HCT116 (cell line): ENCODE data around the gene SHANK3. TPM values are rescaled to one million over a fixed set of nuclear protein-coding genes. Genes with fewer than 3 reads are reported as not detected.
A peak's percentile ranks its signal among the peaks of the same experiment; 100 is the strongest.
"Not testable (repeated sequence)": the region's sequence is repeated elsewhere in the genome, so short reads cannot be mapped to it uniquely, and the experiment has no call there.

Experiments
- ATAC-seq: fragments of 200-7000 bp; cut with Tn5 transposase; 2 replicates; pipeline ENCODE4 v1.9.1; 2020; ENCODE audit warnings: mild to moderate bottlenecking, moderate library complexity
- BruUV-seq: library from RNA; stranded (reverse); fragments of 400-500 nt; replicated peaks from 2 replicates; lab custom pipeline; 2021; lab: Mats Ljungman, UMichigan
- CTCF ChIA-PET: fragments of 300-600 bp; sonication (Branson Sonifier 250); formaldehyde crosslinking; loops from one replicate; lab custom pipeline; 2021; ENCODE audit warnings: antibody characterized with exemption; lab: Charles Lee
- POLR2A ChIA-PET: fragments of 300-600, 350-600 bp; sonication (Branson Sonifier 250); formaldehyde crosslinking; loops from one replicate; lab custom pipeline; 2021; ENCODE audit warnings: antibody characterized with exemption; lab: Charles Lee
- RAD21 ChIA-PET, 2 experiments: fragments of 300-600 bp; sonication (Branson Sonifier 250); formaldehyde crosslinking; loops; one replicate each; lab custom pipeline; 2023; ENCODE audit warnings: low total read pairs in 2 of 2; ENCODE audit not compliant: uncharacterized antibody in 2 of 2, unreplicated experiment in 2 of 2, low non-redundant PET in 1 of 2; lab: Charles Lee
- DNase-seq: peaks from one replicate; pipeline ENCODE4 v3.0.0-alpha.2; 2010; ENCODE audit warnings: low read depth, low spot score
- H2AFZ ChIP-seq: fragments of 200-600 bp; shearing (Covaris generic), sonication (generic); 2 replicates; pipeline ENCODE4 v1.6.1; 2017; ENCODE audit warnings: low read depth, mixed run types, mixed read lengths, antibody characterized with exemption, low read length; ENCODE audit not compliant: poor library complexity, severe bottlenecking
- H3K27ac ChIP-seq: 2 replicates; pipeline ENCODE4 v1.5.1; 2012; ENCODE audit warnings: low read depth, low read length
- H3K27me3 ChIP-seq: fragments of 200-600 bp; sonication (generic); 2 replicates; pipeline ENCODE4 v1.6.1; 2016; ENCODE audit warnings: mixed run types, low read length, mixed read lengths; ENCODE audit not compliant: insufficient read depth
- H3K36me3 ChIP-seq, 2 experiments: fragments of 200-500 bp in 1 of 2; fragments of 200-600 bp in 1 of 2; sonication (Bioruptor generic) in 1 of 2; sonication (generic) in 1 of 2; 2 replicates each; pipeline versions ENCODE4 v1.5.1 to v1.6.1; 2014 to 2016; ENCODE audit warnings: low read length in 2 of 2, inconsistent platforms in 1 of 2, mixed read lengths in 1 of 2, mixed run types in 1 of 2; ENCODE audit not compliant: insufficient read depth in 2 of 2, control insufficient read depth in 1 of 2
- H3K4me1 ChIP-seq, 2 experiments: fragments of 200-600 bp in 1 of 2; sonication (generic) in 1 of 2; 2 replicates each; pipeline versions ENCODE4 v1.5.1 to v1.6.1; 2012 to 2017; ENCODE audit warnings: low read length in 2 of 2, inconsistent platforms in 1 of 2, mild to moderate bottlenecking in 1 of 2, mixed read lengths in 1 of 2, mixed run types in 1 of 2, moderate library complexity in 1 of 2; ENCODE audit not compliant: insufficient read depth in 2 of 2, control insufficient read depth in 1 of 2
- H3K4me2 ChIP-seq: fragments of 200-600 bp; sonication (generic); 2 replicates; pipeline ENCODE4 v1.6.1; 2017; ENCODE audit warnings: mixed run types, low read length, mixed read lengths
- H3K4me3 ChIP-seq, 2 experiments: fragments of 200-600 bp in 1 of 2; sonication (generic) in 1 of 2; replicated peaks in 1 of 2; 2 replicates each; pipeline ENCODE4 v1.5.1; 2011 to 2016; ENCODE audit warnings: low read length in 2 of 2, control low read depth in 1 of 2, low read depth in 1 of 2, mild to moderate bottlenecking in 1 of 2, mixed read lengths in 1 of 2, mixed run types in 1 of 2
- H3K79me2 ChIP-seq: fragments of 200-600 bp; sonication (generic); 2 replicates; pipeline ENCODE4 v1.6.1; 2017; ENCODE audit warnings: mild to moderate bottlenecking, mixed run types, low read length, moderate library complexity, mixed read lengths; ENCODE audit not compliant: insufficient read depth
- H3K9ac ChIP-seq: fragments of 200-600 bp; sonication (generic); 2 replicates; pipeline ENCODE4 v1.6.1; 2016; ENCODE audit warnings: low read length, mixed read lengths
- H3K9me2 ChIP-seq: fragments of 200-600 bp; sonication (generic), shearing (Covaris generic); 2 replicates; pipeline ENCODE4 v1.6.1; 2017; ENCODE audit warnings: mixed run types, mild to moderate bottlenecking, moderate library complexity; ENCODE audit not compliant: insufficient read depth
- H3K9me3 ChIP-seq, 2 experiments: fragments of 200-500 bp in 1 of 2; fragments of 200-600 bp in 1 of 2; sonication (Bioruptor generic) in 1 of 2; sonication (generic) in 1 of 2; 2 replicates each; pipeline ENCODE4 v1.6.1; 2014 to 2017; ENCODE audit warnings: low read length in 2 of 2, mixed read lengths in 2 of 2, inconsistent platforms in 1 of 2, low read depth in 1 of 2, mild to moderate bottlenecking in 1 of 2, mixed run types in 1 of 2, moderate library complexity in 1 of 2; ENCODE audit not compliant: control insufficient read depth in 1 of 2, insufficient read depth in 1 of 2
- H4K20me1 ChIP-seq: fragments of 200-600 bp; sonication (generic), shearing (Covaris generic); 2 replicates; pipeline ENCODE4 v1.6.1; 2017; ENCODE audit warnings: mixed run types, mild to moderate bottlenecking, moderate library complexity; ENCODE audit not compliant: insufficient read depth
- ATF3 ChIP-seq: IDR thresholded peaks from 2 replicates; pipeline ENCODE4 v1.6.1; 2012
- CBX3 ChIP-seq: IDR thresholded peaks from 2 replicates; pipeline ENCODE4 v1.6.1; 2012; ENCODE audit warnings: low read depth
- ELF1 ChIP-seq: IDR thresholded peaks from 2 replicates; pipeline ENCODE4 v1.6.1; 2012; ENCODE audit warnings: low read depth, borderline replicate concordance
- EZH2phosphoT487 ChIP-seq: fragments of 200-600 bp; IDR thresholded peaks from 2 replicates; pipeline ENCODE4 v1.6.1; 2018; ENCODE audit warnings: antibody characterized with exemption, borderline replicate concordance
- FOSL1 ChIP-seq: IDR thresholded peaks from 2 replicates; pipeline ENCODE4 v1.6.1; 2012; ENCODE audit warnings: low read depth
- JUND ChIP-seq: IDR thresholded peaks from 2 replicates; pipeline ENCODE4 v1.6.1; 2012
- POLR2AphosphoS5 ChIP-seq: IDR thresholded peaks from 2 replicates; pipeline ENCODE4 v1.6.1; 2011; ENCODE audit warnings: mild to moderate bottlenecking, low read depth, low read length, moderate library complexity
- SRF ChIP-seq: IDR thresholded peaks from 2 replicates; pipeline ENCODE4 v1.6.1; 2012; ENCODE audit warnings: low read depth
- TCF7L2 ChIP-seq: IDR thresholded peaks from 2 replicates; pipeline ENCODE4 v1.7.0; 2011; ENCODE audit warnings: borderline replicate concordance, inconsistent platforms; ENCODE audit not compliant: insufficient read depth, insufficient read length; ENCODE audit errors: extremely low read depth
- intact Hi-C: fragments of 100-400 bp; cut with micrococcal nuclease; formaldehyde crosslinking; loops from 2 replicates; pipeline ENCODE4 v1.10.0; 2022
- total RNA-seq: library from RNA; stranded (reverse); gene quantifications from one replicate; pipeline ENCODE4 v1.2.1, GENCODE V29; 2021; ENCODE audit not compliant: unreplicated experiment
- TF ChIP-seq, protein P1 (sequence below): IDR thresholded peaks from 2 replicates; pipeline ENCODE4 v1.6.1; 2012
- TF ChIP-seq, protein P2 (sequence below), 3 experiments: fragments of 200-600 bp in 1 of 3; sonication (generic) in 1 of 3; IDR thresholded peaks in 2 of 3; conservative IDR thresholded peaks in 1 of 3; 2 replicates each; pipeline ENCODE4 v1.5.1; 2012 to 2017; ENCODE audit warnings: low read depth in 2 of 3, low read length in 2 of 3, antibody characterized with exemption in 1 of 3, borderline replicate concordance in 1 of 3, control low read depth in 1 of 3, mild to moderate bottlenecking in 1 of 3, mixed read lengths in 1 of 3, mixed run types in 1 of 3, moderate library complexity in 1 of 3; ENCODE audit not compliant: insufficient read depth in 1 of 3

SHANK3 gene
- total RNA-seq, 1 experiment from 2014 or later: 16.0 TPM

DNA sequence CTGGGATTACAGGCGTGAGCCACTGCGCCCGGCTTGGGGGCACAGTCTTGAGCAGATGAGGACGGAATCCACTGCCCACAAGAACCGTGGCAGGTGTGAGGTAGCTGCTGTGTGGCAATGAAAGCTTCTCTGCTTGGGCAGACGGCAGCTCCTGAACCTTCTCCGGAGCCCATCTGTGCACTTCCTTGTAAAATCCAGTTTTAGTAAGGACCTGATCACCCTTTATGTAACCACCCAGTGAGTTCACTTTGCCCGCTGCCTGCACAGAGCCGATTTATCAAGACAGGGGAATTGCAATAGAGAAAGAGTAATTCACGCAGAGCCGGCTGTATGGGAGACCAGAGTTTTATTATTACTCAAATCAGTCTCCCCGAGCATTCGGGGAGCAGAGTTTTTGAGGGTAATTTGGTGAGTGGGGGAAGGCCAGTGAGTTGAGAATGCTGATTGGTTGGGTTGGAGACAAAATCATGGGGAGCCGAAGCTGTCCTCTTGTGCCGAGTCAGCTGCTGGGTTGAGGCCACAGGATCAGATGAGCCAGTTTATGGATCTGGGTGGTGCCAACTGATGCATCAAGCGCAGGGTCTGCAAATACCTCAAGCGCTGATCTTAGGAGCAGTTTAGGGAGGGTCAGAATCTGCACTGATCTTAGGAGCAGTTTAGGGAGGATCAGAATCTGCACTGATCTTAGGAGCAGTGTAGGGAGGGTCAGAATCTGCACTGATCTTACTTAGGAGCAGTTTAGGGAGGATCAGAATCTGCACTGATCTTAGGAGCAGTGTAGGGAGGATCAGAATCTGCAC, 29.4 kb upstream of the SHANK3 start:
- DNase-seq, H3K79me2 ChIP-seq, BruUV-seq, H3K9me2 ChIP-seq, H3K4me2 ChIP-seq, H3K9ac ChIP-seq, CTCF ChIA-PET, H2AFZ ChIP-seq, RAD21 ChIA-PET, H4K20me1 ChIP-seq, H3K27ac ChIP-seq, intact Hi-C loops, H3K36me3 ChIP-seq, H3K9me3 ChIP-seq, H3K4me3 ChIP-seq, H3K4me1 ChIP-seq, ATAC-seq, POLR2A ChIA-PET: not testable (repeated sequence)
- peak; percentile 66; the same call in 1 of the 2 replicates for TF ChIP-seq EZH2phosphoT487
- H3K27me3 ChIP-seq: peaks cover 28% of the 10 kb centered on the region

DNA sequence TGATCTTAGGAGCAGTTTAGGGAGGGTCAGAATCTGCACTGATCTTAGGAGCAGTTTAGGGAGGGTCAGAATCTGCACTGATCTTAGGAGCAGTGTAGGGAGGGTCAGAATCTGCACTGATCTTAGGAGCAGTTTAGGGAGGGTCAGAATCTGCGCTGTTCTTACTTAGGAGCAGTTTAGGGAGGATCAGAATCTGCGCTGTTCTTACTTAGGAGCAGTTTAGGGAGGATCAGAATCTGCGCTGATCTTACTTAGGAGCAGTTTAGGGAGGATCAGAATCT, 28.9 kb upstream of the SHANK3 start:
- H2AFZ ChIP-seq, H3K27ac ChIP-seq, H3K36me3 ChIP-seq, H3K4me3 ChIP-seq, H4K20me1 ChIP-seq, H3K4me2 ChIP-seq, POLR2A ChIA-PET, RAD21 ChIA-PET, intact Hi-C loops, H3K4me1 ChIP-seq, H3K9me3 ChIP-seq, H3K79me2 ChIP-seq, H3K9me2 ChIP-seq, DNase-seq, BruUV-seq, H3K9ac ChIP-seq, CTCF ChIA-PET, ATAC-seq: not testable (repeated sequence)
- peak; percentile 10; the same call in 1 of the 2 replicates for TF ChIP-seq EZH2phosphoT487
- peaks cover 28% of the 10 kb centered on the region for H3K27me3 ChIP-seq

GRCh38 chr22:50653256-50653655, 19.4 kb upstream of the SHANK3 start:
- peaks cover 5 to 29% of the 10 kb centered on the region in 2 experiments for H3K4me1 ChIP-seq

More at GRCh38 chr22:50653256-50653655, 19.4 kb upstream of the SHANK3 start:
- Histone ChIP-seq H4K20me1 (no peaks in the 10 kb centered on the region), H3K36me3 (no peaks in the 10 kb centered on the region), H3K79me2 (no peaks in the 10 kb centered on the region), H2AFZ (no peak overlapping the region), H3K9me3 (0 out of 4 replicates have a peak, but pooled peaks cover 0 to 2% of the 10 kb centered on the region in 2 experiments), H3K9me2 (no peaks in the 10 kb centered on the region)
- ChIA-PET POLR2A (no interaction called here), RAD21 (no interaction called here), CTCF (no interaction called here)
- no peak for DNase-seq
- intact Hi-C loops: no loop called here
- no TSS peak for BruUV-seq
- no peak for TF ChIP-seq EZH2phosphoT487
- TF ChIP-seq, protein P1, sequence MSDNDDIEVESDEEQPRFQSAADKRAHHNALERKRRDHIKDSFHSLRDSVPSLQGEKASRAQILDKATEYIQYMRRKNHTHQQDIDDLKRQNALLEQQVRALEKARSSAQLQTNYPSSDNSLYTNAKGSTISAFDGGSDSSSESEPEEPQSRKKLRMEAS: no peak
- TF ChIP-seq ELF1: no peak
- TF ChIP-seq FOSL1: no peak
- no peak for TF ChIP-seq CBX3
- TF ChIP-seq, protein P2, sequence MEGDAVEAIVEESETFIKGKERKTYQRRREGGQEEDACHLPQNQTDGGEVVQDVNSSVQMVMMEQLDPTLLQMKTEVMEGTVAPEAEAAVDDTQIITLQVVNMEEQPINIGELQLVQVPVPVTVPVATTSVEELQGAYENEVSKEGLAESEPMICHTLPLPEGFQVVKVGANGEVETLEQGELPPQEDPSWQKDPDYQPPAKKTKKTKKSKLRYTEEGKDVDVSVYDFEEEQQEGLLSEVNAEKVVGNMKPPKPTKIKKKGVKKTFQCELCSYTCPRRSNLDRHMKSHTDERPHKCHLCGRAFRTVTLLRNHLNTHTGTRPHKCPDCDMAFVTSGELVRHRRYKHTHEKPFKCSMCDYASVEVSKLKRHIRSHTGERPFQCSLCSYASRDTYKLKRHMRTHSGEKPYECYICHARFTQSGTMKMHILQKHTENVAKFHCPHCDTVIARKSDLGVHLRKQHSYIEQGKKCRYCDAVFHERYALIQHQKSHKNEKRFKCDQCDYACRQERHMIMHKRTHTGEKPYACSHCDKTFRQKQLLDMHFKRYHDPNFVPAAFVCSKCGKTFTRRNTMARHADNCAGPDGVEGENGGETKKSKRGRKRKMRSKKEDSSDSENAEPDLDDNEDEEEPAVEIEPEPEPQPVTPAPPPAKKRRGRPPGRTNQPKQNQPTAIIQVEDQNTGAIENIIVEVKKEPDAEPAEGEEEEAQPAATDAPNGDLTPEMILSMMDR (IDR thresholded peaks at IDR 0.05 in 2 of 3, conservative IDR thresholded peaks at IDR 0.05 in 1 of 3; ENCODE audit: borderline replicate concordance in 1 of 3, insufficient read depth in 1 of 3, low read depth in 2 of 3, low read length in 2 of 3): no peak
- TF ChIP-seq TCF7L2: no peak
- TF ChIP-seq SRF: no peak
- TF ChIP-seq POLR2AphosphoS5: no peak
- no peak for TF ChIP-seq JUND
- TF ChIP-seq ATF3: no peak
- TF ChIP-seq, all 23 proteins: peak for 0
- ATAC-seq: no peak
- Histone ChIP-seq H3K4me3 (no peak overlapping the region), H3K4me2 (no peak overlapping the region), H3K9ac (no peak overlapping the region), H3K27ac (no peak overlapping the region), H3K27me3 (no peaks in the 10 kb centered on the region)
